ENCODE data around the gene TMEM198.

DNA sequence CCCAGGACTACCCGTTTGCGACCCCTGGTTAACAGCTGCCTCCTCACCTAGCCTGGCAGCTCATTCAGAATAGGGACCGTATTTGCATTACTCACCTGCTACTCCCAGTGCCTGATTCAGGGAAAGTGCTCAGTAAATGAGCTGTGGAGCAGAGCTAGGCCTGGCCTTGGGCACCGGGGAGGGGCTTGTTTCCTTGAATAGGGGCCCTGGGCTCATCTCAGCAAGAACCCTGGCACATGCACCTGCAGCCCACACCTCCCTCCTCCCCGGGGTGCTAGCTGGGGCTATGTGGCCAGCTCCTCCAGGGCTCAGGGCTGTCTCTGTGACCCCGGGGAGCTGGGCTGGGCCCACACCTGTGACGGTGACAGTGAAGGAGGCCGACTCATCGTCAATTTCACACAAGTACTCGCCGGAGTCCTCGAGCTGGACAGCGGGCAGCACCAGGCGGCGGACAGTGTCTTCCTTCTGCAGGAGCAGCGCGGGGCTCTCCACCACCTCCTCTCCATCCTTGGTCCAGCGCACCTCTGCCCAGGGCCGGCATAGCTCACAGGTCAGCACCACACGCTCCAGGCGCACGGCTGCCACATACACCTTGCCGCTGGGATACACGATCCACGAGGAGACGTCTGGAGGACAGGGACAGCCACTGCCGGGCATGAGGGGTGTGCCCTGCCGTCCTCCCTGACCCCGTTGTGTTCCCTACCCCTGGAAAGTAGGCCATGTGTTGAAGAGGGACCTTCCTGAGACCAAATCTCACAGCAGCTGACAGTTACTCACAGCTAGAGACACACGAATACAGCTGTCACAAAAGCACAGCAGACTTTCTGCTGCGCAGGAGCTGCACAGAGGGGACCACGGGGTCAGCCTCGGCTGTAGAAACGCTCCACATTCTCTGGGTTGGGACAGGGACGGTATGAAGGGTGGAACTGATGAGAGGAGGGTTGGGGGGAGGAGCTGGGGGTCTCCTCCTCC, 18.5 kb downstream of the TMEM198 start:
- TF ChIP-seq POLR2A (IDR thresholded peaks at IDR 0.05) = no peak
- TF ChIP-seq, protein P1, sequence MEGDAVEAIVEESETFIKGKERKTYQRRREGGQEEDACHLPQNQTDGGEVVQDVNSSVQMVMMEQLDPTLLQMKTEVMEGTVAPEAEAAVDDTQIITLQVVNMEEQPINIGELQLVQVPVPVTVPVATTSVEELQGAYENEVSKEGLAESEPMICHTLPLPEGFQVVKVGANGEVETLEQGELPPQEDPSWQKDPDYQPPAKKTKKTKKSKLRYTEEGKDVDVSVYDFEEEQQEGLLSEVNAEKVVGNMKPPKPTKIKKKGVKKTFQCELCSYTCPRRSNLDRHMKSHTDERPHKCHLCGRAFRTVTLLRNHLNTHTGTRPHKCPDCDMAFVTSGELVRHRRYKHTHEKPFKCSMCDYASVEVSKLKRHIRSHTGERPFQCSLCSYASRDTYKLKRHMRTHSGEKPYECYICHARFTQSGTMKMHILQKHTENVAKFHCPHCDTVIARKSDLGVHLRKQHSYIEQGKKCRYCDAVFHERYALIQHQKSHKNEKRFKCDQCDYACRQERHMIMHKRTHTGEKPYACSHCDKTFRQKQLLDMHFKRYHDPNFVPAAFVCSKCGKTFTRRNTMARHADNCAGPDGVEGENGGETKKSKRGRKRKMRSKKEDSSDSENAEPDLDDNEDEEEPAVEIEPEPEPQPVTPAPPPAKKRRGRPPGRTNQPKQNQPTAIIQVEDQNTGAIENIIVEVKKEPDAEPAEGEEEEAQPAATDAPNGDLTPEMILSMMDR (IDR thresholded peaks at IDR 0.05) = no peak
